GM21723 (cell line): ENCODE data around the gene ATP8B3.
"Not testable (repeated sequence)": the region's sequence is repeated elsewhere in the genome, so short reads cannot be mapped to it uniquely, and the experiment has no call there.

Source experiments
- ATAC-seq: cut with Tn5 transposase; IDR thresholded peaks from one replicate; pipeline ENCODE4 v1.9.1; 2021; ENCODE audit warnings: mild to moderate bottlenecking, moderate library complexity; ENCODE audit not compliant: unreplicated experiment

The ATP8B3 gene

GRCh38 chr19:1774989-1775772 lies 36.9 kb downstream of the ATP8B3 start:
- no peak for ATAC-seq

- no peak for ATAC-seq
These were observed 38.9 kb downstream of the ATP8B3 start for GRCh38 chr19:1773184-1773583.

- ATAC-seq = no peak
These were observed 41.1 kb downstream of the ATP8B3 start for GRCh38 chr19:1770866-1771576.

GRCh38 chr19:1769645-1769985 lies 42.5 kb downstream of the ATP8B3 start:
- no peak for ATAC-seq

GRCh38 chr19:1768918-1769644 lies 43.0 kb downstream of the ATP8B3 start:
- ATAC-seq = no peak

DNA sequence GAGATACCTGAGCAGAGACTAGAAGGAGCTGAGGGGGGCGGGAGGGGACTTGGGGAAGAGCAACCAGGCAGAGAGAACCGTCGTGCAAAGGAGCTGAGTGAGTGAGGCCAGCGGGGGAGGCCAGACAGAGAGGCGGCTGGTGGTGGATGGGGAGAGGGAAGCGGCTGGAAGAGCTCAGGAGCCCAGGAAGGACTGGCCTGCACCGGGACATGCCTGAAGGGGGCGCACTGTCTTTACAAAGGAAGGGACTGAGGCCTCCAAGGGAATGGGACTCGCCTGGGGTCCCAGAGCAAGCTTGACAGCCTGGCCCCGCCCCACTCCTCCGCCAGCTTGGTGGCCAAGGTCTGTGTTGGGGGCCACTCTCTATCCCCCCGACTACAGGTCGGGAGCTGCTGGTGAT lies 43.8 kb downstream of the ATP8B3 start:
- ATAC-seq = no peak

DNA sequence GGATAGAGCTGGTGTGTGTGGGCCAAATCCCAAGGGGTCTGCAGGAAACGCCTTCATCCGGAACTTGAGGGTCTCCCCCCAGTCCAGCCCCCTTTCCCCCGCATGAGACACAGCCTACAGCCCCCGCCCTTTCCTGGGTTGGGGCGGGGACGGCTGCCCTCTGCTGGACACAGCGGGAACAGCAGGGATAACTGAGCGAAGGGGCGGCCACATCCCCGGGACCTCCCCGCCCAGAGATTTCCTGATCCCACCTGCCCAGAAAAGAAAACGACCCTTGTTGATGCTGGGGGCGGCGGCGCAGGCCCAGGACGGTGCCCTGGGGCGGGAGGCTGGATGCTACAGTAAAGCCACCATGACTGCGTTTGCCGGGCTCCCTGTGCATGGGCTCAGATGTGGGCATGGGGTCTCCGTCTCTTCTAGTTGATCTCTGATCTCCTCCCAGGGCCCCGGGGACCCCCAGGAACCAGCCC lies 44.6 kb downstream of the ATP8B3 start:
- no peak for ATAC-seq

- no peak for ATAC-seq
These were observed 45.2 kb downstream of the ATP8B3 start for GRCh38 chr19:1766800-1767352.

DNA sequence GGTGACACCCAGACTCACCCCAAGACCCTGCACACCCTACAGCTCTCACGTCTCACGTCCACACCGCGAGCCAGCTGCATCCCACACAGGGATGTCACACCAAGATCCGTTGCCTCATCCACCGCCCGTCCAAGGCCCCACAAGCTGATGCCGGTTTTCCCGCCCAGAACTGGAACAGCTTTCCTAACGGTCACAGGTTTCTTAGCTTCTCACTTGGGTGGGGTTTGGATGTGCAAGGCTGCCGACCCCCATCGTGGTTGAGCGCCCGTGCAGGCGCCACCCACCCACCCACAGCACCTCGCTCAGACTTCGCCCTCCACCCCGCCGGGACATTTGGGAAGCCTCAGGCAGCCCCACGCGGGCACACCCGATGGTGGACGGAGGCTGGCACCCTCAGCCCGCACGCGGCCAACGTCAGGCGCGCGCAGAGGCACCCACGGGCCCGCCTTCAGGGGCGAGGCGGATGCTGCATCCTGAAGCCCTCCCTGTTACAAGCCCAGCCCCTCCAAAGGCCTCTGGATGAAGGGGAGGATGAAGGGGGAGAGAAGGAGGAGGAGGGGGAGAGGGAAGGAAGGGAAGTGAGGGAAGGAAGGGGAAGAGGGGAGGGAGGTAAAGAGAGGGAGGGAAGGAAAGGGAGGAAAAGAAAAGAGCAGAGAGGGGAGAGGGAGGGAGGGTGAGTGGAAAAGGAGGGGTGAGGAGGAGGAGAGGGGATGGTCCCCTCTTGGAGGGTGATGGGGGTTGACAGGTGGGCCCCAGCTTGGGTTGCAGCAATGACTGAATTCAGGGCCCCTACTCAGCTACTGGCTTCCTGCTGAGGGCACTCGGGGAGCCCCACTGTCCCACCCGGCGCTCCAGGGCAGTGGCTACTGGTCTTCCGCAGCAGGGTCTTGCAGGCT lies 45.9 kb downstream of the ATP8B3 start:
- no peak for ATAC-seq

DNA sequence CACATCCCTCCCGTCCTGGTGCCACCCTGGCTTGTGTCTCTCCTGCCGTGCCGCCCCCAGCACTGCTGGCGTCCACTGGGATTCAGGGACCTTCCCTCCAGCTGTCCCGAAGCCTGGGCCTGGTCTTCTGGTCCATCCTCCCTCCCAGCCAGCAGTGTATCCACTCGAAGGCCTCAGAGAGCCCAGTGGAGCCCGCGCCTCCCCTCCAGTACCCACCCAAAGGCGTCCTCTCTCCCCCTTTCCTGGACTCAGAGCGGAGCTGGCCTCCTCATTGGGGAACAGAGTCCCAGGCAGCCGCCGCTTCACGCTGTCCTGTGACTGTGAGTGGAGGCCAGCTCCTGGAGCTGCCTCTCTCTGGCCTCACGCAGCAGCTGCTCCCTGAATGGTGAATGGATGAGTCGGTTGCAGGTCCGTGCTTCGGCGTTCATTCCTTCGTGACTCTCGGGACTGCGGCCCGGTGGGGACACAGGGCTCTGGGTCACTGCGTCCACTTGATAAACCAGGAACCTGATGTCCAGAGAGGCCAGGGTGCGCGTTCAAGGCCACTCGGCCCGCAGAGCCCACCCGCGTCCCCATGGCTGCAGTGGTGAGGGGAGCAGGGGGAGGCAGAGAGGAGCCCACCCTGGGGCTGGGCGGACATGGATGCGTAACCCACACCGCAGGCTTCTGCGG lies 46.7 kb downstream of the ATP8B3 start:
- no peak for ATAC-seq

DNA sequence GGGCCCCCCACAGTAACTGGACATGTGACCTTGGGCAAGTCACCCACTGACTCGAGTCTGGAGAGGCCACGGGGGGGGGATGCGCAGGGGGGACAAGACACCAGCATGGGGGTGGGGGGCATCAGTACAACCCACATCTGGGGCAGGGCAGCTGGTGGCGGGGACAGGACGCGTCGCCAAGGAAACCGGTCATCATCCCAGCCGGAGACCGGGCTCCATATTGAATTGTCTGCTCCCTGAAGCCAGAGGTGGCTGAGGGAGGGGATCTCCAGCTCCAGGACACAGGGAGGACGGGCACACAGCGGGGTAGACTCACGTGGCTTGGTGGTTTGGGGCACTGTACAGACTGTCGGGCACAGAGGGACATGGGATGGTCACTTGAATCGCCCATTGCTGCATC lies 47.3 kb downstream of the ATP8B3 start:
- no peak for ATAC-seq

DNA sequence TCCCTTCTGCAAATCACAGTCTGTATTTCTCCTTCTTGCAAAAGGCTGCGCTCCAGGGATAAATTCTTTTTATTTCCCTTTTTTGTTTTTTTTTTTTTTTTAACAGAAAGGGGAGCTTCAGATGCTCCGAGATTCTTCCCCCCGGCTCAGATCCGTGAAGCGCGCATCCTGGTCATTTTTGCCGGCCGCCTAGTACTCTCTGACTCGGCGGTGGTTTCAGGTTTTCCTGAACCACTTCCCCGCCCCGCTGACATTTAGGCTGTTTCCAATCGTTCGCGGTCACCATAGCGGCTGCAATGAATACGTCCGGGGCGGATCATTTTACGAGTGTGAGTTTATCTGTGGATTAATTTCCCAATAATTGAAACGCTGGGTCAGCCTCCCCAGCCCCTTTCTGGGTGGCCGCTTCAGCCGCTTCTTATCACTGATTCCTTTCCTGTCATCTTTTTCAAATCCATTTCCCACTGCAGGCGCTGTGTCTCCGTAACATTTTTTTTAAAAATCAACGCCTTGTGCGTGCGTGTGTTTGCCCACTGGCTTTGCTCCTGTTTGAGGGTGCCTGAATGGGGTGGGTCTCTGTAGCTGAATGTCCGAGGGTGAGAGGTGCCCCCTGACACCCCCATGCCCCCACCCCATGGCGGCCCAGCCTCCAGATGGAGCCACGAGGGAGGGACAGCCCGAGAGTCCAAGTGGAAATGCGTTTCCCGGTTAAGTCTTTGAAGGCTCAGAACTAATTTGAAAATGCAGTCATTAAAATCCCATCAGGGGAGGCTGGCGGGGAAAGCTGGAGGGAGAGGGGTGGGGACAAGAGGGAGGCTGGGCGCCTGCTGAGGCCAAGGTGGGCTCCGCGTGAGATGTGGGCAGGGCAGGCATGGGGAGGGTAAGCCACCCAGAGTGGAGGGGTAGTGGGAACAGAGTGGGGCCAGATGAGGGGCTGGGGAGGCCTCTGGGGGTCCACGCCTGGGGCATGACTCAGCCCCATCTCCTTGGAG lies 48.1 kb downstream of the ATP8B3 start:
- ATAC-seq = no peak

DNA sequence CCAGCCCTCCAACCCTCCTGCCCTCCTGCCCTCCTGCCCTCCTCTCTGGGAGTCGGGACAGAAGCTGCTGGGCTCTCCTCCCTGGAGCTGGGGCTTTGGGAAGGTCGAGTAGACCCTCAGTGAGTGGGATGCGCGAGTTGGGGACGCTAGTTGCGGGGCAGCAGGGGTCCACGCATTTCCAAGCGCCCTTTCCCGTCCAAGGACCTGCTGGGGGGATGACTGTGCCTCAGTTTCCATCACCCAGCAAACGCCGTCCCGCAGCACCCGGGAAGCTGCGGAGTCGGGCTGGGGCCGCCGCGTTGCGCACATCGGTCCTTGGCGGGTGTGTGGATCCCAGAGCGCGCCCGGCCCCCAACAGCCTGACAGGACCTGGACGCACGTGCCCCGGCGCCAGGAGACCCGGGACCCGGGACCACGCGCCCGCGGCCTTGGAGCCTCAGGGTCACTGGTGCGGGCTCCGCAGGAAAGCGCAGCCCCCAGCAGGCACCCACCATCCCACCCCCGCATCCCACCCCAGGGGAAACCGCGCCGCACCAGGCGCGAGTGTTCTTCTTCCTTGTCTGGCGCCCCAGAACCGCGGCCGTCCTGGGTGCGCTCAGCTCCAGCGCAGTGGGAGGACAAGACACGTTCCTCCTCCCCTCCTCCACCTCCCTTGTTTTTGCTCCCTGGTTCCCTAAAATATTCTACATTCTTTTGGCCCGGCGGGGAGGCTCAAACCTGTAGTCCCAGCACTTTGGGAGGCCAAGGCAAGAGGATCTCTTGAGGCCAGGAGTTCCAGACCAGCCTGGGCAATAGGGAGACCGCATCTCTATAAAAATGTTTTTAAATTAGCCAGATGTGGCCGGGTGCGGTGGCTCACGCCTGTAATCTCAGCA lies 49.6 kb downstream of the ATP8B3 start:
- no peak for ATAC-seq

DNA sequence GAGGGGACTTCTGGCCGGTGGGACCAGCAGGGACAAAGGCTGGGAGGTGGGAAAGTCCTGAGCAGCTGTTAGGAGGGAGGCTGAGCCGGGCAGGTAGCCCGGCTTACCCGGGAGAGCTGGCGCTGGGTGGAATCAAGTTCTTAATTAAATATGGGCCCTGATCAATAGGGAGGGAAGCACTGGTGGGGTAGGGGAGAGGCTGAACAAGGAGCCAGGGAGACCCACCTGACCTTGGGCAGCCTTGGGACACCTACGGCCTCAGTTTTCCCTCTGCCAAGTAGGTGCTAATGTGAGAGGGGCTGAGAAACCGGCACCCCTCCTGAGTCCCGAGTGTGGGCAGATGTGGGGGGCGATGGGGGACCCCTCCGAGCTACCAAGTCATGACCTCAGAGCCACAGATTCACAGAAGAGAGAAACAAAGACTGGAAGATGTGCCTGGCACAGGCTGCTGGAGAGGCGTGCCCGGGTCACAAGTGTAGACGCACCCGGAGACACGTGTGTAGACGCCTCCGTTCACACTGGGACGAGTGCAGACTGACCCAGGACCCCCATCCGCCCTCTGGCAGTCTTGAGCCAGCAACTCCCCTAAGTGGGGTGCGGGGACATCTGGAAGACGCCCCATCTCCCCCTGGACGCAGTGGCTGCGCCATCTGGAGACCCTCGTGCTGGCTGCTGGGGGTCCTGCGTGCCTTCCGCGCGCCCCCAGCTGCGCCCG lies 50.4 kb downstream of the ATP8B3 start:
- ATAC-seq = no peak

GRCh38 chr19:1760786-1761527 lies 51.1 kb downstream of the ATP8B3 start:
- not testable (repeated sequence) for ATAC-seq

DNA sequence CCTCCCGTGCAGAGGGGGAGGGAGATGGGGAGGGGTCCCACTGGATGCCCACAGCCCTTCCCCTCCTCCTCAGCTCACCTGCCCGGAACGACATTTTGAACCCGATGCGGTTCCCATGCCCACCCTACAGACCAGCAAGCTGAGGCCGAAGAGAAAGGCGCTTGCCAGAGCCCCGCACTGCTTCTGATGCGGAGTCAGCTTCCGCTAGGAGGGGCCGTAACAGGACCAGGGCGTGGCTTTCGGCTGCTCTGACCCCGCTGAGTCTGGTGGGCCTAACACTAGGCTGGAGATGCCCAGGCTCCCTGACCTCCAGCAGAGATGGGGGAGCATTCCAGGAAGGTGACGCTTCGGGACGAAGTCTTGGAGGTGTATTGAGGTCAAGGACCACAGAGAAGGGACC lies 52.1 kb downstream of the ATP8B3 start:
- no peak for ATAC-seq
